Fibroblast of lung (primary cell): ENCODE data around the gene FOXF2. TPM values are rescaled to one million over a fixed set of nuclear protein-coding genes. Genes with fewer than 3 reads are reported as not detected.

ENCODE experiments used
- DNase-seq, 2 donors: peaks; one replicate each; pipeline versions ENCODE4 v3.0.0 to v3.0.0-alpha.2; 2010; ENCODE audit warnings: low read depth in 2 of 2
- H2AFZ ChIP-seq: 2 replicates; pipeline ENCODE4 v1.5.1; 2012; ENCODE audit warnings: low read length, control low read depth, inconsistent platforms
- H3K27ac ChIP-seq: 2 replicates; pipeline ENCODE4 v1.5.1; 2011; ENCODE audit warnings: low read length, control low read depth; ENCODE audit not compliant: insufficient read depth
- H3K27me3 ChIP-seq: 2 replicates; pipeline ENCODE4 v1.5.1; 2011; ENCODE audit warnings: mild to moderate bottlenecking, low read length; ENCODE audit not compliant: control insufficient read depth, insufficient read depth
- H3K36me3 ChIP-seq: 2 replicates; pipeline ENCODE4 v1.5.1; 2011; ENCODE audit warnings: low read length; ENCODE audit not compliant: control insufficient read depth, insufficient read depth
- H3K4me1 ChIP-seq: 2 replicates; pipeline ENCODE4 v1.5.1; 2011; ENCODE audit warnings: low read length; ENCODE audit not compliant: control insufficient read depth, insufficient read depth; ENCODE audit errors: extremely low read depth
- H3K4me2 ChIP-seq: 2 replicates; pipeline ENCODE4 v1.5.1; 2011; ENCODE audit warnings: low read length, control low read depth; ENCODE audit not compliant: insufficient read depth; ENCODE audit errors: extremely low read depth
- H3K4me3 ChIP-seq, 4 experiments: fragments of 200-600 bp in 1 of 4; sonication (generic) in 1 of 4; replicated peaks in 1 of 4; 2 replicates each; pipeline ENCODE4 v1.5.1; 2011 to 2016; ENCODE audit warnings: low read length in 4 of 4, low read depth in 3 of 4, mild to moderate bottlenecking in 3 of 4, control low read depth in 2 of 4, inconsistent platforms in 1 of 4, mixed read lengths in 1 of 4; ENCODE audit not compliant: insufficient read depth in 1 of 4; ENCODE audit errors: control extremely low read depth in 1 of 4
- H3K79me2 ChIP-seq: 2 replicates; pipeline ENCODE4 v1.5.1; 2012; ENCODE audit warnings: mild to moderate bottlenecking, low read length, inconsistent platforms; ENCODE audit not compliant: control insufficient read depth, insufficient read depth
- H3K9ac ChIP-seq: 2 replicates; pipeline ENCODE4 v1.5.1; 2011; ENCODE audit warnings: mild to moderate bottlenecking, low read length, control low read depth; ENCODE audit not compliant: insufficient read depth
- H3K9me3 ChIP-seq: 2 replicates; pipeline ENCODE4 v1.5.1; 2012; ENCODE audit warnings: low read depth, low read length; ENCODE audit not compliant: control insufficient read depth, insufficient read depth
- H4K20me1 ChIP-seq: 2 replicates; pipeline ENCODE4 v1.5.1; 2011; ENCODE audit warnings: low read length; ENCODE audit not compliant: control insufficient read depth, insufficient read depth; ENCODE audit errors: extremely low read depth
- CTCF ChIP-seq, 2 donors: IDR thresholded peaks in 1 of 2; conservative IDR thresholded peaks in 1 of 2; 1 replicate in 1 of 2; 2 replicates in 1 of 2; pipeline ENCODE4 v1.5.1; 2011 to 2012; ENCODE audit warnings: low read length in 2 of 2, control low read depth in 1 of 2, inconsistent platforms in 1 of 2, low read depth in 1 of 2, mild to moderate bottlenecking in 1 of 2
- EZH2 ChIP-seq: IDR thresholded peaks from 2 replicates; pipeline ENCODE4 v1.5.1; 2012; ENCODE audit warnings: low read length, control low read depth, mild to moderate bottlenecking; ENCODE audit errors: missing control alignments
- polyA plus RNA-seq, 2 donors: library from polyadenylated mRNA; depleted of rRNA in 1 of 2; stranded (reverse) in 1 of 2; unstranded in 1 of 2; fragments of >200 nt; gene quantifications; 2 replicates each; pipeline ENCODE4 v1.2.1, GENCODE V29; 2011 to 2012; ENCODE audit warnings: missing spikeins in 1 of 2
- total RNA-seq: library from RNA; depleted of rRNA; stranded (reverse); fragments of >200 nt; gene quantifications from 2 replicates; pipeline ENCODE4 v1.2.1, GENCODE V29; 2014

Gene FOXF2
- total and polyA plus RNA-seq, 2 donors (not counting 1 experiment from before 2014, with no cell fraction given): 32.9 to 42.5 TPM

- H3K9ac ChIP-seq: peak overlapping the region; percentile 39
- peaks cover 80% of the 10 kb centered on the region for H3K79me2 ChIP-seq
- H3K4me2 ChIP-seq: peak overlapping the region; percentile 82
- H4K20me1 ChIP-seq: no peaks in the 10 kb centered on the region
- no peaks in the 10 kb centered on the region for H3K9me3 ChIP-seq
- TF ChIP-seq EZH2: no peak
- no peak for TF ChIP-seq CTCF (conservative IDR thresholded peaks at IDR 0.05 in 1 of 2, IDR thresholded peaks at IDR 0.05 in 1 of 2; ENCODE audit: low read depth in 1 of 2, low read length in 2 of 2)
- H3K27ac ChIP-seq: peak overlapping the region; percentile 70
- H3K4me3 ChIP-seq: peak overlapping the region; percentile 46 to 99 (median 66)
- H3K36me3 ChIP-seq: no peaks in the 10 kb centered on the region
- no peak for DNase-seq
- H3K4me1 ChIP-seq: peaks cover 11% of the 10 kb centered on the region
- no peak overlapping the region for H2AFZ ChIP-seq
- H3K27me3 ChIP-seq: no peaks in the 10 kb centered on the region
Observed at GRCh38 chr6:1387538-1387875, 1.9 kb upstream of the FOXF2 start.

DNA sequence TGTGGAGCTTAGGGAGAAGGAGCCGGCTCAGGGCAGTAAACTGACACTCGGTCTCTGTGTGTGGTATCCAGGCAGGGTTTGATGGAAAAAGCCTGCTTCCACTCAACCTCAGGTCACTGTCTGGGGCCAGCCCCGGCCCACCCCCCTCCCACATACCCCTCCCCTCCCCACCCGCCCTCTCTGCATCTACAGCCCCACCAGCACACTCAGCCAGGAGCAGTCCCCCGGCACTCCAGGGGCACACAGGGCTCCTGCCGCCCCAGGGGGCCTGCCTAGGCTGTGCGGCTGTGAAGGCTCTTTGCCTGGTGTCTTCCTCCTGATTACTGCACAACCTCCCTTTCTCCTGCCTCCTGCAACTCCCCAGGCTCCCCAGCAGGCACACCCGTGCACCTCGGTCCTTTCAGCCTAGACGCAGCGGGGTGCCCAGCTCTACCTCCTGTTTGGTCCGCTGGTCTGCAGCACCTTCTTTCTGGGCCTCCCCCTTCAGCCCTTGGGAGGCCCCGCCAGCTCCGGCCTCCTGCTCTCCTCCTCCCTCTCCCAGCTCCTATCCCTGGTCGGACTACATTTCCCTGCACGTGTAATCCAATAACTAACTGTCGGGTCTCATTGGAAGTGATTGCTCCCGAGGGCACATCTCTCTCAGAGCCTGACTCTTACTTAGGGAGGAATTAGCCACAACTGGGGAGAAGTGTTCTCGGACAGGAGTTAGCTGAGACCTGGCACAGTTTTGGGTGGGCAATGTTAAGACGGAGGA, 1.3 kb upstream of the FOXF2 start:
- peak overlapping the region; percentile 83 for H3K9ac ChIP-seq
- H3K9me3 ChIP-seq: no peaks in the 10 kb centered on the region
- peak overlapping the region; percentile 78 for H3K27ac ChIP-seq
- H3K4me3 ChIP-seq: peak overlapping the region; percentile 61 to 99 (median 77)
- peaks cover 6% of the 10 kb centered on the region for H3K4me1 ChIP-seq
- H2AFZ ChIP-seq: peak overlapping the region; percentile 7
- peaks cover 3% of the 10 kb centered on the region for H3K36me3 ChIP-seq
- H3K4me2 ChIP-seq: peak overlapping the region; percentile 99
- no peak for TF ChIP-seq EZH2
- peak; percentile 14 to 24 for TF ChIP-seq CTCF (conservative IDR thresholded peaks at IDR 0.05 in 1 of 2, IDR thresholded peaks at IDR 0.05 in 1 of 2; ENCODE audit: low read depth in 1 of 2, low read length in 2 of 2)
- no peaks in the 10 kb centered on the region for H4K20me1 ChIP-seq
- H3K79me2 ChIP-seq: peaks cover 82% of the 10 kb centered on the region
- DNase-seq: peak in 1 of 2 donors; percentile 83
- H3K27me3 ChIP-seq: no peaks in the 10 kb centered on the region

GRCh38 chr6:1388630-1389368, 577 bp upstream of the FOXF2 start:
- Histone ChIP-seq H3K9ac (peak overlapping the region; percentile 83), H3K4me2 (peak overlapping the region; percentile 99), H3K4me1 (peaks cover 6% of the 10 kb centered on the region), H3K9me3 (no peaks in the 10 kb centered on the region), H3K36me3 (peaks cover 7% of the 10 kb centered on the region), H2AFZ (peak overlapping the region; percentile 33), H3K27ac (peak overlapping the region; percentile 78), H3K27me3 (no peaks in the 10 kb centered on the region), H3K79me2 (peaks cover 90% of the 10 kb centered on the region), H4K20me1 (no peaks in the 10 kb centered on the region), H3K4me3 (peak overlapping the region; percentile 58 to 99 (median 77))
- peak in 1 of 2 donors; percentile 51 for DNase-seq
- TF ChIP-seq EZH2 (no peak), CTCF (conservative IDR thresholded peaks at IDR 0.05 in 1 of 2, IDR thresholded peaks at IDR 0.05 in 1 of 2; ENCODE audit: low read depth in 1 of 2, low read length in 2 of 2) (no peak)
